Measurements from ENCODE around the gene RAP1A.
"Not testable (repeated sequence)": the region's sequence is repeated elsewhere in the genome, so short reads cannot be mapped to it uniquely, and the experiment has no call there.

RAP1A gene

GRCh38 chr1:111738436-111739193 lies 119.0 kb downstream of the RAP1A start:
- DNase-seq: peak; percentile 27 to 75 (median 32)

DNA sequence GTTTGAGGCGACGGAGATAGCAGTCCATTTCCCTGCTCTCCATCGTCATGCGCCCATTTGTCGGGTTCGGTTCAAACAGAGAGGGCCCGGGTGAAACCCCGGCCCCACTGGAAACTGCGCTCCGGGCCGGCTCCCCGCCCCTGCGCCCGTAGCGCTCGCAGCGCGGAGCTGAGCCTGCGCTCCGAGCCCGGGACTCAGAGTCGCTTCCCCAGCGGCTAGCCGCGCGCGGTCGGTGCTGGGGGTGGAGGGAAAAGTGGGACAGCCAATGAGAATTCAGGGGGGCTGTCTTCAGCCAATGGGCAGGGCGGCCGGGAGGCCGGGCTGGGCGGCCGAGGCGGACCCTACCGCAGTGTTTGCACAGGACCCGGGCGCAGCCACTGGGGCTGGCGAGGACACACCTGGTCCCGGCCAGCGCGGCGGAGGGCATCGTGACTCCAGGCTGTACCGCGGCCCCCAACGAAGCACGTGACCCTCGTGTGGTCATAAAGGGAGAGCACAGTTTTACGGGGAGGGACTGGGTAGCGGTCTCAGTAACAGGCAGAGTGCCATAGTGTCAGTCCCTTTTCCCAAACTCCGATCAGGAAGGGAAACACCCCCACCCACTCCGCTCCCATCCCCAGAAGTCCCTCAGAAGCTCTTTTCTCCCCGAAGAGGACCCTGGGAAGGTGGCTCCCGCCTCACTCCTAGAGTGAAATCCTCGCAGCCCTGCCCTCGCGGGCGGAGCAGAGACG lies 119.8 kb downstream of the RAP1A start, which contains the start of gene INKA2:
INKA2 (minus strand) TSS at position 202 of the 731 bp plus-strand sequence; CDS start at position 49, 153 bp downstream.
- DNase-seq: peak; percentile 92 to 96 (median 96)

GRCh38 chr1:111739925-111740765 lies 120.6 kb downstream of the RAP1A start:
- peak in 2 of 3 donors; percentile 26 to 55 for DNase-seq

GRCh38 chr1:111742292-111742691 lies 122.7 kb downstream of the RAP1A start:
- not testable (repeated sequence) for DNase-seq

GRCh38 chr1:111742938-111743549 lies 123.5 kb downstream of the RAP1A start:
- no peak for DNase-seq

- no peak for DNase-seq
Observed at GRCh38 chr1:111743679-111744101, 124.1 kb downstream of the RAP1A start.

- no peak for DNase-seq
Observed at GRCh38 chr1:111745675-111746613, 126.4 kb downstream of the RAP1A start.

GRCh38 chr1:111746614-111746999 lies 127.0 kb downstream of the RAP1A start:
- no peak for DNase-seq

DNA sequence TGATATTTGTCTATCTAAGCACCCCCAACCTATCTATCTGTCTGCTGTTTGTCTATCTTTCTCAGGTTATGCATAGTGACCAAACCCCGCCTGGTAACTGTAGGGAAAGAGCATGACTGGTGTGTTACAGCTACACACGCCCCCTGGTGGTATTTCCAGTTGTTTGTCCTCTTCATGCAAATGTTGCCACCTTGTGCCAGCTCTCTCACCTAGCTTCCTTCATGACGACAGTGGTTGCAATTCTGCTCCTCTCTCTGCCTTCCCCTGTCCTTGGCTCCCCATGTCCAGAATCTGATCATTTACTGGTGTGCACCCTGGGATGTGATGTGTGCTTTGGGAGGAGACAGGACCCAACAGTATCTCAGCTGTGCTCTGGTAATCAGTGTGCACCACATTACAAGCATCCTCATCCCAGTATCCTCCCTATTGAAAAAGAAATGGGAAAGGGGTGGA lies 127.7 kb downstream of the RAP1A start:
- DNase-seq: peak; percentile 88 to 93 (median 91)

DNA sequence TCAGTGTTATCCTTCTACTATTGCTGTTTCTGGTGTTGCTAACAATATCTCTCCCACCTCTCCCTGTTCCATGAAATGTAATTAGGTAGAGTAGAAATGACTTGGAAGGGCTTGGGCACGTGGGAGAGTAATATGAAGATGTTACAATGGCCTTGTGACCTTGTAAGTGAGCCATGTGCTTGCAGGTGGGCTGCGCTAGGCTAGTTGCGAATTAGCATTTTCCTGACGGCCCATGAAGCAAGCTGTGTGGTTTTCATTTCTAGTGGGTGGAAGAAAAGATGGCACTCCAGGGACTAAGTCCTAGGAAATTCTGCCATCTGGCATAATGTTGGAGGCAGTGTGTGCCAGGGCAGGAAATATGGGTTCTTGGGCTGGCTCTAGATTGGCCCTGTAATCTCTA lies 128.4 kb downstream of the RAP1A start:
- DNase-seq: no peak

GRCh38 chr1:111749628-111750027 lies 130.0 kb downstream of the RAP1A start:
- DNase-seq: no peak

GRCh38 chr1:111750856-111751255 lies 131.3 kb downstream of the RAP1A start:
- DNase-seq: no peak

DNA sequence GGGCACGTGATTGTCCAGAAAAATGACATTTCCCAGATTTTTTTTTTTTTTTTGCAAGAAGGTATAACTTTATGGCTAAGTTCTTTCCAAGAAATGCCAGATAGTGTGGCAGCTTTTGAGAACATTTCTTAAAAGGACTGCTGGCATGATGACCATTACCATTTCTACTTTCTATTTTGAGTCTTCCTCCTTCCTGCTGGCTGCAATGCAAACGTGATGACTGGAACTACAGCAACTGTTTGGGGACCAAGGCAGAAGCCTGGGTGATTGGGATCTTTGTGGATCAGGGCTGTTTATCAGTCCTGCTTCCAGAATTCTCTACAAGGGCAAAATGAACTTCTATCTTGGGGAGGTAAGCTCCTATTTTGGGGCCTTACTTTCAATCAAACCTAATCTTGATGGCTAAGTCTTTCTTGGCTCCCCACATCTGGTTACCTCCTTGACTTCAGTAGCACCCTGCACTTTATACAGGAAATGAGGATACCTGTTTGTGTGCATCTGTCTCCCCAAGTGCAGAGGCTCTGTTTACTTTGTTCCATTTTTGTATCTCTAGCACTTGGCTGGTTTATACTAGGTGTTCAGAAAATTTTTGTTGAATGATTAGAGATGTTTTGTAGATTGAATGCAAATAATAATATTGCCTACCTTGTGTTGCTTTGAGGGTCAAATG lies 132.5 kb downstream of the RAP1A start:
- DNase-seq: peak; percentile 42 to 59 (median 47)

- DNase-seq: peak; percentile 36 to 58 (median 47)
Observed at GRCh38 chr1:111754984-111755330, 135.4 kb downstream of the RAP1A start.

DNA sequence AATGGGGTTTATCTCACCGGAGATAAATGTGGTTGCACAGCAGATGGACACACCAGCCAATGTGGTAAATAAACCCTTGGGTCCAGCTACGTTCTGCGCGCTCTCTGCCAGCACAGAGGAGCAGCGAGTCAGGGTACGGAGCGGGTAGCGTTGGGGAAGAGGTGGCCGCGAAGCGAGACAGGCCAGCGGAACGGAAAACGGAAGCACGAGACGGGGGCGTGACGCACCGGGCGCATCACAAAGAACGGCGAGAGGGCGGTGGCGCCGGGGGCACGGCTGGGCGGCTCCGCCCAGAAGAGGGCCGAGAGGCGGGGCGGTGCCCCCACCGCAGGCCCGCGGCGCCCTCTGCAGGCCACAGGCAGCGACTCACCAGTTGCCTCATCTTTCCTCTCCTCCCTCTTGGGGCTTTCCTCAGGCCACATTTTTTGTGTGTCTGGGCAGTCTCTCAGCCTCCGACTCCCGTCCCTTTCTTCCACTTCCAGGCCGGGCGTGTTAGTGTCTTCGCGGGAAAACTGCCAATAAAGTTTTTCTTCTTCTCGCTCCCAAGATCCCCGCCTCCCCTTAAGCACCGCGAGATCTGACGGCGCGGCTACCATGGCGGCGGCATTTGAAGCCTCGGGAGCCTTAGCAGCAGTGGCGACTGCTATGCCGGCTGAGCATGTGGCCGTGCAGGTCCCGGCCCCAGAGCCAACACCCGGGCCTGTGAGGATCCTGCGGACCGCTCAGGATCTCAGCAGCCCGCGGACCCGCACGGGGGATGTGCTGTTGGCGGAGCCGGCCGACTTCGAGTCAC lies 135.9 kb downstream of the RAP1A start, which contains the start of gene DDX20:
DDX20 (plus strand) TSS at position 571 of the 793 bp plus-strand sequence; CDS start at position 595, 24 bp downstream.
- DNase-seq: peak; percentile 98 to 99 (median 99)

- DNase-seq: no peak
Observed at GRCh38 chr1:111756124-111756513, 136.5 kb downstream of the RAP1A start.

GRCh38 chr1:111758373-111758772 lies 138.8 kb downstream of the RAP1A start:
- DNase-seq: peak; percentile 45 to 57 (median 45)

- DNase-seq: no peak
Observed at GRCh38 chr1:111761717-111762116, 142.1 kb downstream of the RAP1A start.

DNA sequence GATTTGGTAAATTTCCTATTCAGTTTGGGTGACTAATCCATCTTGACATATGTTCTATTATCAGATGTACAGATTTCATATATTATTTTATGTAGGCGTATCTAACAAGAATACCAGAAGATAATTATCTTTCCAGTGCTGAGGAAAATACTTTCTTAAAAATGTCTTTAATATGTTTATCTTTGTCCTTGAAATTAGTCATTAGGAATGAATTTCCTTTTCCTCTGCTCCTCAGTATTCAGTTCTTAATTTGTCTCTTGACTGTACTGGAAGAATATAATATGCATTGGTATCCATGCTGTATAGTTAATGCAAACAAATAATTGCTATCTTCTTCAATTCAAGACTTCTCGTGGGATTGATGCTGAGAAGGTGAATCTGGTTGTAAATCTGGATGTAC lies 142.7 kb downstream of the RAP1A start:
- no peak for DNase-seq

Measured in suppressor macrophage treated with lipopolysaccharide for 1 hour (primary cell).